Progenitor cell of endocrine pancreas (in vitro differentiated cells): Measurements from ENCODE around the gene EDA2R. TPM values are rescaled to one million over a fixed set of nuclear protein-coding genes. Genes with fewer than 3 reads are reported as not detected.
A peak's percentile ranks its signal among the peaks of the same experiment; 100 is the strongest.

Source experiments
- DNase-seq: peaks from one replicate; pipeline ENCODE4 v3.0.0; 2021; ENCODE audit warnings: low spot score; ENCODE audit not compliant: unreplicated experiment
- H3K27ac Mint-ChIP-seq: 2 replicates; pipeline ENCODE4 v1.8.0; 2021; ENCODE audit warnings: mild to moderate bottlenecking, moderate library complexity, mixed read lengths
- H3K27me3 Mint-ChIP-seq: 2 replicates; pipeline ENCODE4 v1.8.0; 2021; ENCODE audit warnings: mixed read lengths
- H3K36me3 Mint-ChIP-seq: 2 replicates; pipeline ENCODE4 v1.8.0; 2022; ENCODE audit warnings: mixed read lengths; ENCODE audit not compliant: insufficient read depth
- H3K4me1 Mint-ChIP-seq: 2 replicates; pipeline ENCODE4 v1.8.0; 2021; ENCODE audit warnings: low read depth, mixed read lengths
- H3K4me3 Mint-ChIP-seq: 2 replicates; pipeline ENCODE4 v1.8.0; 2021; ENCODE audit warnings: low read depth, mild to moderate bottlenecking, moderate library complexity, mixed read lengths
- H3K9me3 Mint-ChIP-seq: 2 replicates; pipeline ENCODE4 v1.8.0; 2021; ENCODE audit warnings: low read depth, mixed read lengths
- long read RNA-seq: library from polyadenylated mRNA; unstranded; transcript quantifications from one replicate; pipeline ENCODE4 v2.0.0, GENCODE V29; 2020
- total RNA-seq: library from RNA; stranded (reverse); gene quantifications from 2 replicates; pipeline ENCODE4 v1.2.1, GENCODE V29; 2021
- TF ChIP-seq, protein P1 (sequence below): fragments of 200-600 bp; sonication (generic); IDR thresholded peaks from one replicate; pipeline ENCODE4 v1.5.0; 2021; ENCODE audit warnings: antibody characterized with exemption, mild to moderate bottlenecking; ENCODE audit not compliant: unreplicated experiment

EDA2R gene, protein sequence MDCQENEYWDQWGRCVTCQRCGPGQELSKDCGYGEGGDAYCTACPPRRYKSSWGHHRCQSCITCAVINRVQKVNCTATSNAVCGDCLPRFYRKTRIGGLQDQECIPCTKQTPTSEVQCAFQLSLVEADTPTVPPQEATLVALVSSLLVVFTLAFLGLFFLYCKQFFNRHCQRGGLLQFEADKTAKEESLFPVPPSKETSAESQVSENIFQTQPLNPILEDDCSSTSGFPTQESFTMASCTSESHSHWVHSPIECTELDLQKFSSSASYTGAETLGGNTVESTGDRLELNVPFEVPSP
- 4.2 and 6.6 TPM in 2 replicates for total RNA-seq
- long read RNA-seq, partial matches to known transcripts = 0 of 21 reads
- long read RNA-seq, other reads (novel, unspliced or antisense) = 20 of 21 reads

DNA sequence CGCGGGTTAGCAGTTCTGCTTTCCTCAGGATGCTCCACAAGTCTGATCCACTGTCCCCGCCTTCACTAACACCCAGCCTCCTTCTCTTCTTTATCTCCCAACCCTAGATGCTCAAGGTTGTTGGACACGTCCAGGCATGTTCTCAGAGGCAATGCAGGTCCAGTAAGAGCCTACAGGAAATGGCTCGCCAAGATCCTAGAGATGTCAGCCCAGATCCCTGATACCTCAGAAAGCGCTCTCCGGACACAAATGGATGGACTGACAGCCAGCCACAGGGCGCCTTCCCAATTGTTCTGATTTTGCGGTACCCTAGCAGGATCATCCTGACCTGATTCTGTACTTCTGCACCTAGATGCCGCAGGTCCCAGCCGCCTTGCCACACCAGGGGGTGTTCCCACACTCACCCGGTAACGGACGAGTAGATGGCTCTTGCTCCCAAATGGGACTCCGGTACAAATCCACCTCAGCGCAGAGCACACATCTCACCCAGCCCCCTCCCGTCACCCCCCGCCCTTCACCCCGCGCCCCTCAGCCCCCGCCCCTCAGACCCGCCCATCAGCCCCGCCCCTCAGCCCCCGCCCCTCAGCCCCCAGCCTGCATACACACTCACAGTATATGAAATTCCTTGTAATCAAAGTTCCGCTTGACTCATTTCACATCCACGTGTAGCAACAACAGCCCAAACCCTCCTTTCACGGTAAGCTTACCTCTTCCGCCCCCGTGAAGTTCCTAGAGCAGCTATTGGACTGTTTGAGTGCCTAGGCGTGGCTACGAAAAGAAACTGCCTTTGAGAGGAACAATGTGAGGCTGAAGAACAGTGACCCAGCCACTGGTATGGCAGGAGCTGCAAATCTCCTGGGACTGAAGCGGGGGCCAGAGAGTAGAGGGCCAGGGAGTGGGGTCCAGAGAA is at the start of gene EDA2R:
Gene EDA2R, minus strand, starts transcription at position 488 of the 910 bp plus-strand sequence. CDS start 23,058 bp downstream, outside the sequence.
- DNase-seq = no peak
- Mint-ChIP-seq H3K9me3 (peaks cover 19% of the 10 kb centered on the region), H3K4me3 (peak within 1 kb of the TSS; percentile 82), H3K27me3 (no peaks in the 10 kb centered on the region), H3K27ac (peak within 1 kb of the TSS; percentile 91), H3K4me1 (peaks cover 13% of the 10 kb centered on the region), H3K36me3 (no peaks in the 10 kb centered on the region)
- TF ChIP-seq, protein P1, sequence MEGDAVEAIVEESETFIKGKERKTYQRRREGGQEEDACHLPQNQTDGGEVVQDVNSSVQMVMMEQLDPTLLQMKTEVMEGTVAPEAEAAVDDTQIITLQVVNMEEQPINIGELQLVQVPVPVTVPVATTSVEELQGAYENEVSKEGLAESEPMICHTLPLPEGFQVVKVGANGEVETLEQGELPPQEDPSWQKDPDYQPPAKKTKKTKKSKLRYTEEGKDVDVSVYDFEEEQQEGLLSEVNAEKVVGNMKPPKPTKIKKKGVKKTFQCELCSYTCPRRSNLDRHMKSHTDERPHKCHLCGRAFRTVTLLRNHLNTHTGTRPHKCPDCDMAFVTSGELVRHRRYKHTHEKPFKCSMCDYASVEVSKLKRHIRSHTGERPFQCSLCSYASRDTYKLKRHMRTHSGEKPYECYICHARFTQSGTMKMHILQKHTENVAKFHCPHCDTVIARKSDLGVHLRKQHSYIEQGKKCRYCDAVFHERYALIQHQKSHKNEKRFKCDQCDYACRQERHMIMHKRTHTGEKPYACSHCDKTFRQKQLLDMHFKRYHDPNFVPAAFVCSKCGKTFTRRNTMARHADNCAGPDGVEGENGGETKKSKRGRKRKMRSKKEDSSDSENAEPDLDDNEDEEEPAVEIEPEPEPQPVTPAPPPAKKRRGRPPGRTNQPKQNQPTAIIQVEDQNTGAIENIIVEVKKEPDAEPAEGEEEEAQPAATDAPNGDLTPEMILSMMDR = no peak

DNA sequence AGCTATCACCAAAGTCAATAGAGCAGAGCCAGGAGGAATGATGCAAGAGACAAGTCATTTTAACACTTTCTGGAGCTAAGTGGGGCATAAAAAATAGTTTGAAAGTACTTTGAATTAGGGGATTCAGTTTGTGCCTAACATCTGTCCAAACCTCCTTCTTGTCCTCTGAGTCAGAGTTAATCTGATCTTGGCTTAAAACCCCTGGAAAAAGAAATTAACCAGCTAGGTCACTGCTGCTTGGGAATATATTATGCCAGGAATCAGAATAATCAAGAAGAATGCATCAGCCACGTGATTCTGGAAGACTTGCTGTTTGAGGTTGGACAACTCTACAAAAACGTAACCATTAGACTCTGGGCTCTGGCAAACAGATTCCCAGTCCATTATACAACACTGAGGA is 45.3 kb upstream of the EDA2R start:
- TF ChIP-seq, protein P1 = no peak
- Mint-ChIP-seq H3K4me1 (no peaks in the 10 kb centered on the region), H3K4me3 (no peak overlapping the region), H3K27me3 (no peaks in the 10 kb centered on the region), H3K9me3 (peaks cover 33% of the 10 kb centered on the region), H3K36me3 (no peaks in the 10 kb centered on the region), H3K27ac (no peak overlapping the region)
- DNase-seq = no peak

DNA sequence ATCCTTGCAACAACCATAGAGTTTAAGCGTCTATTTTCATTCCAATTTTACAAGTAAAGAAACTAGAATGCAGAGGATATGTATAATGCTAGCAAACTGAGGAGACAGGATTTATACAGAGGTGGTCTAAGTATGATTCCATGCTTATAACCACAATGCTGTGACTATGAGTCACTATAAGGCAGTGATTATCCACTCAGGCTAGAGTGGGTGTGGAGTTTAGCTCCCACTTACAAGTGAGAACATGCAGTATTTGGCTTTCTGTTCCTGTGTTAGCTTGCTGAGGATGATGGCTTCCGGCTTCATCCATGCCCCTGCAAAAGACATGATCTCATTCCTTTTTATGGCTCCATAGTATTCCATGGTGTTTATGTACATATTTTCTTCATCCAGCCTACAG is 41.6 kb upstream of the EDA2R start:
- no peak for DNase-seq
- H3K9me3 Mint-ChIP-seq = peaks cover 30% of the 10 kb centered on the region
- H3K36me3 Mint-ChIP-seq = no peaks in the 10 kb centered on the region
- TF ChIP-seq, protein P1 = no peak
- H3K4me3 Mint-ChIP-seq = no peak overlapping the region
- no peaks in the 10 kb centered on the region for H3K4me1 Mint-ChIP-seq
- H3K27me3 Mint-ChIP-seq = no peaks in the 10 kb centered on the region
- H3K27ac Mint-ChIP-seq = no peak overlapping the region

DNA sequence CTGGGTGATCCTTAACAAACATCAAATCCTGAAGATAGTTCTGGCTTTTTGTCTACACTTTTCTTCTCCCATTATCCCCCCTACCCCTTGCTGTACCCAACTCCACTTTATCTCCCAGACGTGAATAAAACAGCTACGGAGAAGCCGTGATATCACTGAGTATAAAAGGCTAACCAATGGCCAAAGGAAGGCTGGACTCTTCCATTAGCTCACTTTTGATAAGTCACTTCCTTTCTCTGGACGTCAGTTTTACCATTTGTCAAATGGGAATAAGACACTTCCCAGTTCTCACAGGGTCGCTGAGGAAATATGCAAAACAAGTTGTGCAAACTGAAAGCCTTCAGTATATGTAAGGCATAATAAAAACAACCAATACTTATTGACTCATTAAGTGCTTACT is 38.6 kb upstream of the EDA2R start:
- no peaks in the 10 kb centered on the region for H3K4me1 Mint-ChIP-seq
- H3K27ac Mint-ChIP-seq = no peak overlapping the region
- no peaks in the 10 kb centered on the region for H3K27me3 Mint-ChIP-seq
- TF ChIP-seq, protein P1 = no peak
- peaks cover 27% of the 10 kb centered on the region for H3K9me3 Mint-ChIP-seq
- no peak overlapping the region for H3K4me3 Mint-ChIP-seq
- no peaks in the 10 kb centered on the region for H3K36me3 Mint-ChIP-seq
- DNase-seq = no peak

DNA sequence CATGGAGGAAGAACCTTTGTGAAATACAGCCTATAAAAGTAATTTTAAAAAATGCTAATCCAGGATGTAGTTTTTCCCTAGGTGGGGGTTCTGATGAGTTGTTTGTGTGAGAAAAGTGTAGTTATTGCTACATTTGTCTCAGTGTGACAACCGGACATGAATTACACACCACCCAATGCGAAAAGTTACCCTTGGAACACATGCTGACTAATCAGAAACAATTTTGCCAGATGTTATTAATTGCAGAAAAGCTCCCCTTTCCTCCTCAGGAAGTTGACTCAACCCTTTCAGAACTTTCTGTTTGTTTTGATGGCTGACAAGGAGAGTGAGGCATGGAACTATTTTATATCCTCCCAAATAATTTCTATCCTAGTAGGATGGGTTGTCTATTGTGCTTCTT is 38.1 kb upstream of the EDA2R start:
- Mint-ChIP-seq H3K9me3 (peaks cover 28% of the 10 kb centered on the region), H3K27me3 (no peaks in the 10 kb centered on the region), H3K4me1 (no peaks in the 10 kb centered on the region), H3K27ac (no peak overlapping the region), H3K36me3 (no peaks in the 10 kb centered on the region), H3K4me3 (no peak overlapping the region)
- no peak for DNase-seq
- TF ChIP-seq, protein P1 = no peak
